Measurements from ENCODE around the gene TNFAIP8.
"Not testable (repeated sequence)": the region's sequence is repeated elsewhere in the genome, so short reads cannot be mapped to it uniquely, and the experiment has no call there.

Gene TNFAIP8

GRCh38 chr5:119396030-119396664, 40.3 kb downstream of the TNFAIP8 start:
- no peak for DNase-seq (ENCODE audit: low read depth)

- DNase-seq (ENCODE audit: low read depth): no peak
Measured at GRCh38 chr5:119397518-119398380, 41.9 kb downstream of the TNFAIP8 start.

- DNase-seq (ENCODE audit: low read depth): no peak
Measured at GRCh38 chr5:119398727-119399466, 43.1 kb downstream of the TNFAIP8 start.

- no peak for DNase-seq (ENCODE audit: low read depth)
Measured at GRCh38 chr5:119400245-119400644, 44.4 kb downstream of the TNFAIP8 start.

- no peak for DNase-seq (ENCODE audit: low read depth)
Measured at GRCh38 chr5:119402081-119402480, 46.3 kb downstream of the TNFAIP8 start.

- DNase-seq (ENCODE audit: low read depth): no peak
Measured at GRCh38 chr5:119402555-119402954, 46.7 kb downstream of the TNFAIP8 start.

- DNase-seq (ENCODE audit: low read depth): no peak
Measured at GRCh38 chr5:119404033-119404432, 48.2 kb downstream of the TNFAIP8 start.

- no peak for DNase-seq (ENCODE audit: low read depth)
Measured at GRCh38 chr5:119405419-119405818, 49.6 kb downstream of the TNFAIP8 start.

- DNase-seq (ENCODE audit: low read depth): no peak
Measured at GRCh38 chr5:119406551-119407110, 50.8 kb downstream of the TNFAIP8 start.

- DNase-seq (ENCODE audit: low read depth): no peak
Measured at GRCh38 chr5:119409235-119409815, 53.5 kb downstream of the TNFAIP8 start.

- DNase-seq (ENCODE audit: low read depth): no peak
Measured at GRCh38 chr5:119410448-119411159, 54.8 kb downstream of the TNFAIP8 start.

- DNase-seq (ENCODE audit: low read depth): peak; percentile 29
Measured at GRCh38 chr5:119411361-119412278, 55.8 kb downstream of the TNFAIP8 start.

- DNase-seq (ENCODE audit: low read depth): no peak
Measured at GRCh38 chr5:119412279-119413227, 56.7 kb downstream of the TNFAIP8 start.

- not testable (repeated sequence) for DNase-seq (ENCODE audit: low read depth)
Measured at GRCh38 chr5:119414124-119414734, 58.4 kb downstream of the TNFAIP8 start.

GRCh38 chr5:119417891-119418605, 62.2 kb downstream of the TNFAIP8 start:
- no peak for DNase-seq (ENCODE audit: low read depth)

- DNase-seq (ENCODE audit: low read depth): no peak
Measured at GRCh38 chr5:119418606-119419100, 62.8 kb downstream of the TNFAIP8 start.

GRCh38 chr5:119420169-119420568, 64.3 kb downstream of the TNFAIP8 start:
- DNase-seq (ENCODE audit: low read depth): no peak

GRCh38 chr5:119426057-119426456, 70.2 kb downstream of the TNFAIP8 start:
- DNase-seq (ENCODE audit: low read depth): no peak
